Dermis microvascular lymphatic vessel endothelial cell (primary cell): ENCODE measurements around the gene PPP2R5A. TPM values are rescaled to one million over a fixed set of nuclear protein-coding genes. Genes with fewer than 3 reads are reported as not detected.

Source experiments
- DNase-seq, 2 donors: peaks; one replicate each; pipeline versions ENCODE4 v3.0.0 to v3.0.0-alpha.2; 2010; ENCODE audit warnings: low read depth in 2 of 2
- total RNA-seq: library from RNA; depleted of rRNA; stranded (reverse); fragments of >200 nt; gene quantifications from 2 replicates; pipeline ENCODE4 v1.2.1, GENCODE V29; 2014

PPP2R5A gene
- total RNA-seq, 1 donor from 2014 or later = 30.6 TPM

- no peak for DNase-seq
Measured at GRCh38 chr1:212410231-212410820, 125.1 kb downstream of the PPP2R5A start.

Other genes starting within 250 kb of the PPP2R5A start
- gene INTS7, start 249.9 kb upstream of the PPP2R5A start, total RNA-seq = 13.6 and 18.0 TPM in 2 replicates
- gene DTL, start 249.7 kb upstream of the PPP2R5A start, total RNA-seq = 10.6 and 11.4 TPM in 2 replicates
- 6.0 and 6.2 TPM in 2 replicates for gene PACC1, start 129.5 kb downstream of the PPP2R5A start, total RNA-seq
- gene NENF, start 147.5 kb downstream of the PPP2R5A start, total RNA-seq = 4.6 and 9.6 TPM in 2 replicates